HG02840 (cell line): ENCODE measurements around the gene FHL2.
"Not testable (repeated sequence)": the region's sequence is repeated elsewhere in the genome, so short reads cannot be mapped to it uniquely, and the experiment has no call there.

Source experiments
- ATAC-seq: cut with Tn5 transposase; IDR thresholded peaks from one replicate; pipeline ENCODE4 v1.9.1; 2021; ENCODE audit warnings: mild to moderate bottlenecking, moderate library complexity, moderate number of reproducible peaks; ENCODE audit not compliant: unreplicated experiment, low FRiP score

The FHL2 gene

GRCh38 chr2:105424836-105425235 is 26.0 kb upstream of the FHL2 start:
- not testable (repeated sequence) for ATAC-seq

GRCh38 chr2:105422801-105423200 is 23.9 kb upstream of the FHL2 start:
- ATAC-seq, result no peak

GRCh38 chr2:105421053-105421452 is 22.2 kb upstream of the FHL2 start:
- ATAC-seq, result no peak

GRCh38 chr2:105418522-105418921 is 19.7 kb upstream of the FHL2 start:
- no peak for ATAC-seq

GRCh38 chr2:105417857-105418436 is 19.1 kb upstream of the FHL2 start:
- no peak for ATAC-seq

GRCh38 chr2:105416156-105416555 is 17.3 kb upstream of the FHL2 start:
- no peak for ATAC-seq

GRCh38 chr2:105415007-105415406 is 16.2 kb upstream of the FHL2 start:
- no peak for ATAC-seq

GRCh38 chr2:105413206-105413605 is 14.4 kb upstream of the FHL2 start:
- ATAC-seq, result no peak

GRCh38 chr2:105412584-105412983 is 13.7 kb upstream of the FHL2 start:
- ATAC-seq, result no peak

GRCh38 chr2:105411720-105412407 is 13.0 kb upstream of the FHL2 start:
- ATAC-seq, result no peak

GRCh38 chr2:105410554-105410953 is 11.7 kb upstream of the FHL2 start:
- ATAC-seq, result no peak

- ATAC-seq, result no peak
Measured at GRCh38 chr2:105409717-105410116, 10.9 kb upstream of the FHL2 start.

- ATAC-seq, result no peak
Measured at GRCh38 chr2:105407946-105408743, 9.3 kb upstream of the FHL2 start.

- ATAC-seq, result no peak
Measured at GRCh38 chr2:105406221-105406620, 7.4 kb upstream of the FHL2 start.

- no peak for ATAC-seq
Measured at GRCh38 chr2:105405291-105405690, 6.4 kb upstream of the FHL2 start.

GRCh38 chr2:105404736-105405135 is 5.9 kb upstream of the FHL2 start:
- no peak for ATAC-seq

- no peak for ATAC-seq
Measured at GRCh38 chr2:105403783-105404698, 5.2 kb upstream of the FHL2 start.

GRCh38 chr2:105403241-105403782 is 4.5 kb upstream of the FHL2 start:
- no peak for ATAC-seq

- no peak for ATAC-seq
Measured at GRCh38 chr2:105402809-105403208, 4.0 kb upstream of the FHL2 start.

GRCh38 chr2:105401867-105402266 is 3.0 kb upstream of the FHL2 start:
- ATAC-seq, result no peak
